GM13976 (cell line): ENCODE results near the gene CEP85.

Source experiments
- DNase-seq: peaks from one replicate; pipeline ENCODE4 v3.0.0; 2012; ENCODE audit warnings: low spot score
- in situ Hi-C: fragments of 300-500 bp; cut with MboI; formaldehyde crosslinking; loops from one replicate; pipeline ENCODE4 v1.12.0; 2022; ENCODE audit warnings: low sequenced_read_pairs, mixed read lengths, inconsistent platforms; ENCODE audit not compliant: unreplicated experiment
- TF ChIP-seq, protein P1 (sequence below): IDR thresholded peaks from 2 replicates; pipeline ENCODE4 v1.5.1; 2012; ENCODE audit warnings: borderline replicate concordance, mild to moderate bottlenecking; ENCODE audit not compliant: insufficient read depth; ENCODE audit errors: extremely low read depth, missing control alignments, control extremely low read depth

The CEP85 gene

DNA sequence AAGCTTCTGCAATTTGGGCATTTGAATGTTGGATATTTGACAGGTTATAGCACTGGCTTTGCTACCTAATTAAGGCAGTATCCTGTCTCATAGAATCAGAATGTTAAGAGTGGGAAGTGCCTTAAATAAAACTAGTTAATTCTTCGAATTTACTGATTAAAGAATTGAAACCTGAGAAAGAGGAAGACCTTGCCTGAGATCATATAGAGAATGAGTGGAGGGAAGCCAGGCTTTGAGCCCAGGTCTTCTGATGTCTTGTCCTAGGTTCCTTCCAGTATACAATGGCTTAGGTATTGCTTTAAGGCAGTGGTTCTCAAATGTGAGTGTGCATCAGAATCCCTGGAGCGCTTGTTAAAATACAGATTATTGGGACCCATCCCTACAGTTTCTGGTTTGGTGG is 25.0 kb downstream of the CEP85 start:
- TF ChIP-seq, protein P1, sequence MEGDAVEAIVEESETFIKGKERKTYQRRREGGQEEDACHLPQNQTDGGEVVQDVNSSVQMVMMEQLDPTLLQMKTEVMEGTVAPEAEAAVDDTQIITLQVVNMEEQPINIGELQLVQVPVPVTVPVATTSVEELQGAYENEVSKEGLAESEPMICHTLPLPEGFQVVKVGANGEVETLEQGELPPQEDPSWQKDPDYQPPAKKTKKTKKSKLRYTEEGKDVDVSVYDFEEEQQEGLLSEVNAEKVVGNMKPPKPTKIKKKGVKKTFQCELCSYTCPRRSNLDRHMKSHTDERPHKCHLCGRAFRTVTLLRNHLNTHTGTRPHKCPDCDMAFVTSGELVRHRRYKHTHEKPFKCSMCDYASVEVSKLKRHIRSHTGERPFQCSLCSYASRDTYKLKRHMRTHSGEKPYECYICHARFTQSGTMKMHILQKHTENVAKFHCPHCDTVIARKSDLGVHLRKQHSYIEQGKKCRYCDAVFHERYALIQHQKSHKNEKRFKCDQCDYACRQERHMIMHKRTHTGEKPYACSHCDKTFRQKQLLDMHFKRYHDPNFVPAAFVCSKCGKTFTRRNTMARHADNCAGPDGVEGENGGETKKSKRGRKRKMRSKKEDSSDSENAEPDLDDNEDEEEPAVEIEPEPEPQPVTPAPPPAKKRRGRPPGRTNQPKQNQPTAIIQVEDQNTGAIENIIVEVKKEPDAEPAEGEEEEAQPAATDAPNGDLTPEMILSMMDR, result no peak
- no peak for DNase-seq
- in situ Hi-C loops, result no loop called here

DNA sequence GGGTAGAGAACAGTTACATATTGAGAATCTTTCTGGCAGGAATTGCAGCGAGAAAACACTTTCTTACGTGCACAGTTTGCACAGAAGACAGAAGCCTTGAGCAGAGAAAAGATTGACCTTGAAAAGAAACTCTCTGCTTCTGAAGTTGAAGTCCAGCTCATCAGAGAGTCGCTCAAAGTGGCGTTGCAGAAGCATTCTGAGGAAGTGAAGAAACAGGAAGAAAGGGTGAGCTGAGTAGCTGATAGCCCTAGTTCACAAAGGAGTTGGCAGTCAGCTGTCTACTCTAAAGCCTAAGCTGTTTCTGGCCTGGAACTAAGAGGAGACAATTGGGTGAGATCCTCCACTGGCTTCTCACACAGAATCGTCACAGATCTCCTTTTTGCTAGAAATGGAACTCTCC is 25.6 kb downstream of the CEP85 start:
- no peak for DNase-seq
- TF ChIP-seq, protein P1, result no peak
- in situ Hi-C loops, result no loop called here

DNA sequence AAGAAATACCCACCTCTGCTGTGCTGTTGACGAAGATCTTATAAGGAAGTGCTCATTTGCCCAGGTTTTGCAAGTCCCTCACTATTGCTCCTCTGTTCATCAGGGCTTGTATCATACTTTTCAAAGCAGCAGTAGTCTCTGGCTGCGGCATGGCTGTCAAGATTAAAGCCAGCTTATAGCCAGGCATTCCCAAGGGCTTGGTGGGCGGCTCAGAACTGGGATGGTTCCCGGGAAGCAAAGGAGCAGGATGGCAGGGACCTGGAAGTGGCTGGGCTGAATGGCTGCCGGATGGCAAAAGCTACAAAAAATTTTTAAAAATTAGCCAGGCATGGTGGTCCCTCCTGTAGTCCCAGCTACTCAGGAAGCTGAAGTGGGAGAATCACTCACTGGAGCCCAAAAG is 29.2 kb downstream of the CEP85 start:
- TF ChIP-seq, protein P1, result no peak
- no peak for DNase-seq
- in situ Hi-C loops, result no loop called here

DNA sequence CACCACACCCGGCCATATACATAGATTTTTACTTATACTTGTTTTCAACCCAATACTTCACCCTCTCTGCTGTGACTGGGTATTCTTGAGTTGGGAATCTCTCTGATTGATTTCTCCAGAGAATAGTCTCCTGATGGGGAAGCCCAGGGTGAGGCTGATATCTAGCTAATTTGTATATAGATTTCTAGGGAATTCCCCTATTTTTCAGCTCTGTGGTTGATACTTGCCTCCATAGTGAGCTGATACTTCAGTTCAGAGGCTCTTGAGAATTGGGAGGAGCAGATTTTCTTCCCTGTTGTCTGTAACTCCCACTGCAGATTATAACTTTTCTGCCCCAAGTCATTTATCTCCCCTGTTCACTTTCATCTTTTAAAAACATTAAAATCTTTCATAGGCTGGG is 31.4 kb downstream of the CEP85 start:
- DNase-seq, result no peak
- TF ChIP-seq, protein P1, result no peak
- in situ Hi-C loops, result no loop called here

DNA sequence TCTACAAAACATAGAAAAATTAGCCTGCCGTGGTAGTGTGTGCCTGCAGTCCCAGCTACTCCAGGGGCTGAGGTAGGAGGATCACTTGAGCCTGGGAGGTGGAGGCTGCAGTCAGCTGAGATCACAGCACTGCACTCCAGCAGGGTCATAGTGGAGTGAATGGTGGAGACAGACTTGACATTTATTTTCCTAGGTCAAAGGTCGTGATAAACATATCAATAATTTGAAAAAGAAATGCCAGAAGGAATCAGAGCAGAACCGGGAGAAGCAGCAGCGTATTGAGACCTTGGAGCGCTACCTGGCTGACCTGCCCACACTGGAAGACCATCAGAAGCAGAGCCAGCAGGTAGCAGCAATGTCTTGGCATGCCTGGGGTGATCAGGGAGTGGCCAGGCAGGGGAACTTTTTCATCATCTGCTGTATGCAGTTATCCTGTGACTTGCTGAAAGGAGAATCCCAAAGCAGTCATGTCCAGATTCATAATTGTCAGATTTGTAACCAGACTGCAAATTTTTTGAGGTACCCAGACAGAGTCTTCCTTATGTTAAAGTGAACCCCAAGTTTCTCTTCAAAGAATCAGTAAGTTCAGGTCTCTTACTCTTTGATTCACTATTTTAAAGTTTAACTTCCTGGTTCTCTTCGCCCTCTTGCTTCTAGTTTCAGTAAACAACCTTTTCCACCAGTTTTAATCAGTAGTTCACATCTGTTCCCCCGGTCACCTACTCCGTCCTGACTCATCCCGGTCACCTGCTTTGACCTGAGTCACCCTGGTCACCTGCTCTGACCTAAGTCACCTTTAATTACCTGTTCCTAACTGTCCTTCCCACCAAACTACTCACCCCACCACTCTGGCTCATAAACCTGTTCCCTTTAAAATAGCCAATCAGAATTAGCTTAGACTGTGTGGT is 34.5 kb downstream of the CEP85 start:
- TF ChIP-seq, protein P1, result no peak
- no peak for DNase-seq
- in situ Hi-C loops, result no loop called here

DNA sequence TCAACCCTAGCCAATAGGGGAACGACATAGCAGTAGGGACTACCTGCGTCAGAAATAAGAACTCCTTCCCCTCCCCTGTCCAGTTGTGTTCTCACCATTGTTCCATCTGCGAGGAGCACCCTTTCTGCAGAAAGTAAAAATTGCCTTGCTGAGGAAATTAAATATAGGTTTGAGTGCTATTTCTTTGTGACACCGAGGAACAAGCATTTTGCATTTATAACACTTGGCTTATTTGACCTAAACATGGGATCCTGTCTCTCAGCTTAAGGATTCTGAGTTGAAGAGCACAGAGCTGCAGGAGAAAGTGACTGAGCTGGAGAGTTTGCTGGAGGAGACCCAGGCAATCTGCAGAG is 35.2 kb downstream of the CEP85 start:
- in situ Hi-C loops, result no loop called here
- DNase-seq, result no peak
- TF ChIP-seq, protein P1, result no peak
